GM12878 (cell line): ENCODE data around the gene MAGI2. TPM values are rescaled to one million over a fixed set of nuclear protein-coding genes. Genes with fewer than 3 reads are reported as not detected.

Source experiments
- ATAC-seq: fragments of 200-7000 bp; cut with Tn5 transposase; 3 replicates; pipeline ENCODE4 v1.9.1; 2020; ENCODE audit warnings: mild to moderate bottlenecking, moderate library complexity
- BruUV-seq: library from RNA; stranded (reverse); fragments of 400-500 nt; replicated peaks from 2 replicates; lab custom pipeline; 2021; lab: Mats Ljungman, UMichigan
- CTCF ChIA-PET: fragments of 300-600 bp; sonication (Branson Sonifier 250); formaldehyde crosslinking; extraction: SDS; loops from one replicate; lab custom pipeline; 2021; ENCODE audit warnings: inconsistent platforms; lab: Yijun Ruan, JAX
- POLR2A ChIA-PET: fragments of 350-600 bp; formaldehyde crosslinking; extraction: SDS; loops from one replicate; lab custom pipeline; 2021; ENCODE audit warnings: inconsistent platforms; lab: Charles Lee
- RAD21 ChIA-PET: fragments of 300-600 bp; sonication (Branson Sonifier 250); formaldehyde crosslinking; loops from one replicate; lab custom pipeline; 2023; ENCODE audit warnings: antibody characterized with exemption; ENCODE audit not compliant: unreplicated experiment; lab: Charles Lee
- SMC1A ChIA-PET: fragments of 300-600 bp; sonication (Branson Sonifier 250); formaldehyde crosslinking; loops from one replicate; lab custom pipeline; 2023; ENCODE audit not compliant: unreplicated experiment, uncharacterized antibody; lab: Charles Lee
- DNase-seq: peaks from one replicate; pipeline ENCODE4 v3.0.0-alpha.2; 2011; ENCODE audit warnings: low read depth, low spot score
- FAIRE-seq: peaks from 3 replicates; lab custom pipeline; 2011; peaks lifted over from hg19 to GRCh38; lab: Jason Lieb, UNC
- H2AFZ ChIP-seq: 2 replicates; pipeline ENCODE4 v1.6.0; 2011; ENCODE audit warnings: low read depth, low read length, control low read depth; ENCODE audit not compliant: control insufficient read depth
- H3K27ac ChIP-seq: 2 replicates; pipeline ENCODE4 v1.5.1; 2011; ENCODE audit warnings: control low read depth; ENCODE audit not compliant: control insufficient read depth, insufficient read depth
- H3K27me3 ChIP-seq, 2 experiments: replicated peaks in 1 of 2; 2 replicates each; pipeline versions ENCODE4 v1.6.0 to v1.6.1; 2011; ENCODE audit warnings: low read length in 1 of 2; ENCODE audit not compliant: control insufficient read depth in 2 of 2, insufficient read depth in 2 of 2
- H3K36me3 ChIP-seq, 2 experiments: 2 replicates each; pipeline ENCODE4 v1.5.1; 2011; ENCODE audit warnings: low read length in 1 of 2; ENCODE audit not compliant: control insufficient read depth in 2 of 2, insufficient read depth in 2 of 2
- H3K4me1 ChIP-seq: 2 replicates; pipeline ENCODE4 v1.6.1; 2011; ENCODE audit warnings: mild to moderate bottlenecking, low read length, moderate library complexity, mixed read lengths; ENCODE audit not compliant: control insufficient read depth, insufficient read depth
- H3K4me2 ChIP-seq: 2 replicates; pipeline ENCODE4 v1.6.0; 2011; ENCODE audit warnings: control low read depth; ENCODE audit not compliant: control insufficient read depth, insufficient read depth
- H3K4me3 ChIP-seq: fragments of 200-600 bp; sonication (generic); 2 replicates; pipeline ENCODE4 v1.5.1; 2016
- H3K79me2 ChIP-seq: 2 replicates; pipeline ENCODE4 v1.6.0; 2011; ENCODE audit warnings: low read length; ENCODE audit not compliant: control insufficient read depth, insufficient read depth
- H3K9ac ChIP-seq: 2 replicates; pipeline ENCODE4 v1.8.0; 2011; ENCODE audit warnings: low read length, control low read depth, mixed read lengths; ENCODE audit not compliant: control insufficient read depth, insufficient read depth
- H3K9me3 ChIP-seq: replicated peaks from 3 replicates; pipeline ENCODE4 v1.5.1; 2011; ENCODE audit warnings: mild to moderate bottlenecking, low read length; ENCODE audit not compliant: control insufficient read depth, insufficient read depth
- H4K20me1 ChIP-seq: 2 replicates; pipeline ENCODE4 v1.6.0; 2011; ENCODE audit not compliant: control insufficient read depth, insufficient read depth
- ASH2L ChIP-seq: fragments of 300-600, 200-600 bp; sonication (generic); IDR thresholded peaks from 2 replicates; pipeline ENCODE4 v1.6.1; 2017; ENCODE audit warnings: low read depth, mild to moderate bottlenecking, borderline replicate concordance
- BCL11A ChIP-seq: IDR thresholded peaks from 2 replicates; pipeline ENCODE4 v1.6.1; 2011; ENCODE audit warnings: low read depth, low read length
- FOXM1 ChIP-seq: IDR thresholded peaks from 2 replicates; pipeline ENCODE4 v1.6.1; 2012; ENCODE audit warnings: low read depth, mild to moderate bottlenecking, inconsistent platforms, low read length, moderate library complexity
- IKZF1 ChIP-seq: fragments of 450-650 bp; conservative IDR thresholded peaks from 2 replicates; pipeline ENCODE4 v1.6.1; 2017; ENCODE audit warnings: antibody characterized with exemption, mild to moderate bottlenecking
- NFIC ChIP-seq: IDR thresholded peaks from 2 replicates; pipeline ENCODE4 v1.6.1; 2012; ENCODE audit warnings: low read depth, mild to moderate bottlenecking, inconsistent platforms, low read length, moderate library complexity
- POLR2A ChIP-seq: IDR thresholded peaks from 2 replicates; pipeline ENCODE4 v1.6.1; 2011; ENCODE audit warnings: low read depth, mild to moderate bottlenecking, low read length
- TARDBP ChIP-seq: IDR thresholded peaks from 2 replicates; pipeline ENCODE4 v1.6.1; 2016; ENCODE audit warnings: borderline replicate concordance
- WRNIP1 ChIP-seq: IDR thresholded peaks from 2 replicates; pipeline ENCODE4 v1.6.1; 2011; ENCODE audit warnings: low read depth, low read length, improper control_type of control experiment, borderline replicate concordance
- ZZZ3 ChIP-seq: IDR thresholded peaks from 2 replicates; pipeline ENCODE4 v1.6.1; 2011; ENCODE audit warnings: low read depth; ENCODE audit not compliant: control insufficient read depth, insufficient read length
- WGBS: methylation state at CpG from one replicate; pipeline ENCODE4 v1.1.6; 2016; ENCODE audit warnings: low lambda C conversion rate; ENCODE audit not compliant: insufficient replicate concordance, insufficient coverage; ENCODE audit errors: missing lambda C conversion rate; 5-methylcytosine and 5-hydroxymethylcytosine counted together
- in situ Hi-C: fragments of 300-500 bp; cut with MboI; formaldehyde crosslinking; loops from 9 replicates; pipeline ENCODE4 v1.14.3; 2018; ENCODE audit warnings: mixed read lengths
- intact Hi-C: fragments of 100-400 bp; cut with micrococcal nuclease; formaldehyde crosslinking; loops from one replicate; pipeline ENCODE4 v1.14.2; 2022; ENCODE audit not compliant: unreplicated experiment
- polyA plus RNA-seq, 11 experiments: library from polyadenylated mRNA; depleted of rRNA in 4 of 11; unstranded in 6 of 11; stranded (reverse) in 5 of 11; fragments of >200 nt; fragmentation: Nextera tagmentation in 4 of 11; fragmentation: Illumina TruSeq in 1 of 11; extraction: Ambion mirVana in 4 of 11; extraction: Trizol in 1 of 11; gene quantifications; 1 replicate in 1 of 11; 2 replicates in 10 of 11; pipeline versions ENCODE4 v1.2.1 to v1.2.3, GENCODE V29; 2011 to 2016; ENCODE audit warnings: inconsistent platforms in 2 of 11, missing spikeins in 2 of 11, low read depth in 1 of 11
- total RNA-seq, 4 experiments: library from RNA; depleted of rRNA in 3 of 4; stranded (reverse); fragments of >200 nt in 3 of 4; fragmentation: Illumina TruSeq in 1 of 4; extraction: Trizol in 1 of 4; gene quantifications; 2 replicates each; pipeline versions ENCODE4 v1.2.1 to v1.2.3, GENCODE V29; 2013 to 2021
- TF ChIP-seq, protein P1 (sequence below): fragments of 450-650 bp; formaldehyde crosslinking; IDR thresholded peaks from 2 replicates; pipeline ENCODE4 v1.4.0; 2022; ENCODE audit warnings: mild to moderate bottlenecking, moderate library complexity
- TF ChIP-seq, protein P2 (sequence below): fragments of 450-650 bp; IDR thresholded peaks from 2 replicates; pipeline ENCODE4 v1.6.1; 2017; ENCODE audit warnings: mild to moderate bottlenecking, low read depth, inconsistent platforms; ENCODE audit not compliant: poor library complexity, severe bottlenecking

The MAGI2 gene
- total and polyA plus RNA-seq, 10 of the 15 experiments (the other 5 are each of a cell fraction or from before 2014, with no cell fraction given): 0.01 to 0.31 (median 0.05) TPM; not detected in 2

DNA sequence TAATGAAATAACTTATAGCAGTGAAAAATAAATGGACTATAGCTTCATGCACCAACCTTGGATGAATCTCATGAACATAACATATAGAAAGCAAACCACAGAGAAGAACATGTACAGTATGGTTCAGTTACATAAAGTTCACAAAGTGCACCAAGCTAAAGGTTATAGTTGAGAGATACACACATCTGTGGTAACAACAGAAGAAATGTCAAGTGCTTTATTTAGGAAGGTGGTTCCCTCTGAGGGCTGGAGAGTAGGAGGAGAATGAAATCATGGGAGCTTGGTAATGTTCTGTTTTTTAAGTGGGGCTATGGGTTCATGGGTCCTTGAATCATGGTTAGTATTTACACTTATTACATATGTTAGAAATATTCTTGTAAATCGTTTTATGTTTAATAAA, 1331.6 kb downstream of the MAGI2 start:
- POLR2A ChIA-PET: no interaction called here

More for the DNA sequence above, 1331.6 kb downstream of the MAGI2 start:
- Histone ChIP-seq H4K20me1 (no peaks in the 10 kb centered on the region), H3K9ac (no peak overlapping the region), H3K27ac (no peak overlapping the region), H2AFZ (no peak overlapping the region), H3K4me3 (no peak overlapping the region), H3K36me3 (no peaks in the 10 kb centered on the region), H3K79me2 (no peaks in the 10 kb centered on the region), H3K27me3 (no peaks in the 10 kb centered on the region), H3K4me2 (no peak overlapping the region), H3K9me3 (no peaks in the 10 kb centered on the region), H3K4me1 (no peaks in the 10 kb centered on the region)
- CTCF ChIA-PET: interaction anchor here (1.7 to 2.7 kb wide), 3 partner anchors 12 to 20 kb away, joined by 3 to 9 read pairs (median 6); no protein-coding TSS in a partner anchor
- WGBS: 0% methylated on average over 1 of the region's 1 CpG
- no TSS peak for BruUV-seq
- in situ Hi-C loops (no loop called here), intact Hi-C loops (no loop called here)
- RAD21 ChIA-PET: no interaction called here
- ATAC-seq (no peak), DNase-seq (no peak), FAIRE-seq (no peak)
- SMC1A ChIA-PET: interaction anchor here (0.7 to 1.4 kb wide), 3 partner anchors 13 to 134 kb away, joined by 3 to 4 read pairs (median 3); no protein-coding TSS in a partner anchor
- TF ChIP-seq, protein P1, sequence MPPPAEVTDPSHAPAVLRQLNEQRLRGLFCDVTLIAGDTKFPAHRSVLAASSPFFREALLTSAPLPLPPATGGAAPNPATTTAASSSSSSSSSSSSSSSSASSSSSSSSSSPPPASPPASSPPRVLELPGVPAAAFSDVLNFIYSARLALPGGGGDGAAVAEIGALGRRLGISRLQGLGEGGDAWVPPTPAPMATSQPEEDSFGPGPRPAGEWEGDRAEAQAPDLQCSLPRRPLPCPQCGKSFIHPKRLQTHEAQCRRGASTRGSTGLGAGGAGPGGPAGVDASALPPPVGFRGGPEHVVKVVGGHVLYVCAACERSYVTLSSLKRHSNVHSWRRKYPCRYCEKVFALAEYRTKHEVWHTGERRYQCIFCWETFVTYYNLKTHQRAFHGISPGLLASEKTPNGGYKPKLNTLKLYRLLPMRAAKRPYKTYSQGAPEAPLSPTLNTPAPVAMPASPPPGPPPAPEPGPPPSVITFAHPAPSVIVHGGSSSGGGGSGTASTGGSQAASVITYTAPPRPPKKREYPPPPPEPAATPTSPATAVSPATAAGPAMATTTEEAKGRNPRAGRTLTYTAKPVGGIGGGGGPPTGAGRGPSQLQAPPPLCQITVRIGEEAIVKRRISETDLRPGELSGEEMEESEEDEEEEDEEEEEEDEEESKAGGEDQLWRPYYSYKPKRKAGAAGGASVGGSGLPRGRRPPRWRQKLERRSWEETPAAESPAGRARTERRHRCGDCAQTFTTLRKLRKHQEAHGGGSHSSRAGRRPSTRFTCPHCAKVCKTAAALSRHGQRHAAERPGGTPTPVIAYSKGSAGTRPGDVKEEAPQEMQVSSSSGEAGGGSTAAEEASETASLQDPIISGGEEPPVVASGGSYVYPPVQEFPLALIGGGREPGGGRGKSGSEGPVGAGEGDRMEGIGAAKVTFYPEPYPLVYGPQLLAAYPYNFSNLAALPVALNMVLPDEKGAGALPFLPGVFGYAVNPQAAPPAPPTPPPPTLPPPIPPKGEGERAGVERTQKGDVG: no peak
- TF ChIP-seq NFIC (no peak), FOXM1 (no peak), TARDBP (no peak), ZZZ3 (no peak), WRNIP1 (no peak), BCL11A (no peak), IKZF1 (no peak), ASH2L (no peak), POLR2A (no peak)
- TF ChIP-seq, protein P2, sequence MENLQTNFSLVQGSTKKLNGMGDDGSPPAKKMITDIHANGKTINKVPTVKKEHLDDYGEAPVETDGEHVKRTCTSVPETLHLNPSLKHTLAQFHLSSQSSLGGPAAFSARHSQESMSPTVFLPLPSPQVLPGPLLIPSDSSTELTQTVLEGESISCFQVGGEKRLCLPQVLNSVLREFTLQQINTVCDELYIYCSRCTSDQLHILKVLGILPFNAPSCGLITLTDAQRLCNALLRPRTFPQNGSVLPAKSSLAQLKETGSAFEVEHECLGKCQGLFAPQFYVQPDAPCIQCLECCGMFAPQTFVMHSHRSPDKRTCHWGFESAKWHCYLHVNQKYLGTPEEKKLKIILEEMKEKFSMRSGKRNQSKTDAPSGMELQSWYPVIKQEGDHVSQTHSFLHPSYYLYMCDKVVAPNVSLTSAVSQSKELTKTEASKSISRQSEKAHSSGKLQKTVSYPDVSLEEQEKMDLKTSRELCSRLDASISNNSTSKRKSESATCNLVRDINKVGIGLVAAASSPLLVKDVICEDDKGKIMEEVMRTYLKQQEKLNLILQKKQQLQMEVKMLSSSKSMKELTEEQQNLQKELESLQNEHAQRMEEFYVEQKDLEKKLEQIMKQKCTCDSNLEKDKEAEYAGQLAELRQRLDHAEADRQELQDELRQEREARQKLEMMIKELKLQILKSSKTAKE: no peak
